ENCODE data around the gene DISP3.

Gene DISP3

GRCh38 chr1:11505591-11506538, 26.9 kb downstream of the DISP3 start:
- TF ChIP-seq CTCF (IDR thresholded peaks at IDR 0.05; ENCODE audit: low read depth, low read length), result no peak
- no peaks in the 10 kb centered on the region for H3K27me3 ChIP-seq

DNA sequence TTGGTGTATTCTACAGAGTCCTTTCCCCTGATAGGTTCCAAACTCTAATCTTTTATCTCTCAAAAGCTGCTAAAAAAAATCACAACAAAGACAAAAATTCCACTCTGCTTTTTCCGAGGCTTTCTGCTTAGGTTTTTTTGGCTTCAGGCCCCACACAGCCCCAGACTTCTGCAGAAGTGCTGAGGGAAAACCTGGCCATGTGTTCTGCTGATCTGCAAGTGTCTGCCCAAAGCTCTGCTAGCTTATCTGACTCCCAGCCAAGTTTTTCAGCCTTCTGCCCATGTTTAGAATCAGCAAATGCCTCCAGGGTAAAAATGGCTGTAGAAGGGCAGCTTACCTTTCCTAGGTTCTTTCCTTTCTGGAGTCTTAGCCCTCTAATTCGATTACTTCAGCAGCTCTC, 28.4 kb downstream of the DISP3 start:
- H3K4me1 ChIP-seq, result no peaks in the 10 kb centered on the region
- H3K36me3 ChIP-seq, result peaks cover 28% of the 10 kb centered on the region
- TF ChIP-seq CTCF (IDR thresholded peaks at IDR 0.05; ENCODE audit: low read depth, low read length), result no peak
- peak; percentile 60 for DNase-seq
- no peak overlapping the region for H3K4me3 ChIP-seq (ENCODE audit: low read depth, low read length)
- H3K27me3 ChIP-seq, result no peaks in the 10 kb centered on the region
- H3K9me3 ChIP-seq, result no peaks in the 10 kb centered on the region

More at GRCh38 chr1:11505591-11506538, 26.9 kb downstream of the DISP3 start:
- H3K4me3 ChIP-seq (ENCODE audit: low read depth, low read length), result no peak overlapping the region
- no peak for DNase-seq
- no peaks in the 10 kb centered on the region for H3K4me1 ChIP-seq
- peaks cover 33% of the 10 kb centered on the region for H3K36me3 ChIP-seq
- no peaks in the 10 kb centered on the region for H3K9me3 ChIP-seq

- Histone ChIP-seq H3K27me3 (no peaks in the 10 kb centered on the region), H3K9me3 (no peaks in the 10 kb centered on the region), H3K4me1 (no peaks in the 10 kb centered on the region), H3K4me3 (ENCODE audit: low read depth, low read length) (no peak overlapping the region), H3K36me3 (peaks cover 4% of the 10 kb centered on the region)
- no peak for TF ChIP-seq CTCF (IDR thresholded peaks at IDR 0.05; ENCODE audit: low read depth, low read length)
- DNase-seq, result no peak
Observed at GRCh38 chr1:11513681-11514080, 34.7 kb downstream of the DISP3 start.

- Histone ChIP-seq H3K36me3 (peaks cover 5% of the 10 kb centered on the region), H3K9me3 (no peaks in the 10 kb centered on the region), H3K4me3 (ENCODE audit: low read depth, low read length) (no peak overlapping the region), H3K27me3 (no peaks in the 10 kb centered on the region), H3K4me1 (no peaks in the 10 kb centered on the region)
- TF ChIP-seq CTCF (IDR thresholded peaks at IDR 0.05; ENCODE audit: low read depth, low read length), result no peak
- DNase-seq, result no peak
Observed at GRCh38 chr1:11514366-11514765, 35.4 kb downstream of the DISP3 start.

- TF ChIP-seq CTCF (IDR thresholded peaks at IDR 0.05; ENCODE audit: low read depth, low read length), result no peak
- H3K4me3 ChIP-seq (ENCODE audit: low read depth, low read length), result no peak overlapping the region
- H3K4me1 ChIP-seq, result no peaks in the 10 kb centered on the region
- H3K36me3 ChIP-seq, result peaks cover 12% of the 10 kb centered on the region
- H3K9me3 ChIP-seq, result no peaks in the 10 kb centered on the region
- no peaks in the 10 kb centered on the region for H3K27me3 ChIP-seq
- DNase-seq, result no peak
Observed at GRCh38 chr1:11515368-11516300, 36.7 kb downstream of the DISP3 start.
